ENCODE measurements around the gene QKI. TPM values are rescaled to one million over a fixed set of nuclear protein-coding genes. Genes with fewer than 3 reads are reported as not detected.
A peak's percentile ranks its signal among the peaks of the same experiment; 100 is the strongest.
"Not testable (repeated sequence)": the region's sequence is repeated elsewhere in the genome, so short reads cannot be mapped to it uniquely, and the experiment has no call there.

Gene QKI
- total RNA-seq, 1 donor from 2014 or later: 459 TPM

DNA sequence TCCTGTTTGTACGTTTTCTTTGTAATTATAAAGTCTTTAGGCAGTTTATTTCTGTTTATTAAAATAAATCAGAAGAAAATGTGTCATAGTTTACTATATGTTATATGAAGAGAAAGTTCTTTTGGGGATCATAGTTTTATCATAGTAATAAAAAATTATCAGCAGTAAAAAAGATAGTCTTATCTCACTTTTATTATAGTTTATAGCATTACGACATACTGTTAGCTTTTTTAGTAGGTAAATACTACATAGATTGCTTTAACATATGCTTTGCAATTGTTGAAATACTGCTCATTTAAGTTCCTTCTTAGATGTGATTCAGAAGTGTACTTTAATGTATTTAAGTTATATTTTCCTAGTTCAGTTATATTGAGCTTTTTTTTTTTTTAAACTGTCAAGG, 13.9 kb downstream of the QKI start:
- intact Hi-C loops (cut with DNase I): loop anchor here (5.0 kb wide), 1 partner anchor 149 kb away; no protein-coding TSS in a partner anchor
- DNase-seq (ENCODE audit: missing footprints) (no peak), ATAC-seq (no peak)

GRCh38 chr6:163429858-163430448, 15.4 kb downstream of the QKI start:
- DNase-seq (ENCODE audit: missing footprints): no peak
- intact Hi-C loops (cut with DNase I): loop anchor here (5.0 kb wide), 1 partner anchor 147 kb away; no protein-coding TSS in a partner anchor
- no peak for ATAC-seq

GRCh38 chr6:163432300-163432699, 17.8 kb downstream of the QKI start:
- intact Hi-C loops (cut with DNase I): no loop called here
- DNase-seq (ENCODE audit: missing footprints): no peak
- ATAC-seq: no peak

DNA sequence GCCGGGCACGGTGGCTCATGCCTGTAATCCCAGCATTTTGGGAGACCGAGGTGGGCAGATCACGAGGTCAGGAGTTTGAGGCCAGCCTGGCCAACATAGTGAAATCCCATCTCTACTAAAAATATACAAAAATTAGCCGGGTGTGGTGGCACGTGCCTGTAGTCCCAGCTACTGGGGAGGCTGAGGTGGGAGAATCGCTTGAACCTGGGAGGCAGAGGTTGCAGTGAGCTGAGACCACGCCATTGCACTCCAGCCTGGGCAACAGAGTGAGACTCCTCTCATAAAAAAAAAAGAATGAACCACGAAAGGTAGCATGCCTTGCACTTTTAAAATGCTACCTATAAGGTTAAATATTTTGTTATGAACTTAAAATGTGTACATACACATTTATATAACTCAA, 19.0 kb downstream of the QKI start:
- intact Hi-C loops (cut with DNase I); DNase-seq (ENCODE audit: missing footprints); ATAC-seq: not testable (repeated sequence)

GRCh38 chr6:163435023-163435422, 20.5 kb downstream of the QKI start:
- intact Hi-C loops (cut with DNase I): no loop called here
- DNase-seq (ENCODE audit: missing footprints) (no peak), ATAC-seq (no peak)

DNA sequence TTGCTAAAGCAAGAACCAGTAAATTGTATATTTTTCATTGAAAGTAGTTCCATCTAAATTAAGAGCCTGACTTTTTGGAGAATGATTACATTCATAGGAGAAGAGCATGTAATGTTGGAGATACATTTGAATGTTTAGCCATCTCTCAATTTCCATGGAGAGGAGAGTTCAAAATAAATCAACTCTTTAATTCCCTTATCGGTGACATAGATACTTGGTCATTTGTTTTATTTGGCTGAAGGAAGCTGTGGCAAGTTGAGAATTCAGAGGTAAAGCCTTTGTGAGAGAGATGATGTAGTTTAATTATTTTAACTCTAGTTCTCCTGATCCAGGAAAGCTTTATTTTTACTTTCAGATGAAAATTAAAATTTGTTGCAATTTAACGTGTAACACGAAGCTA, 22.3 kb downstream of the QKI start:
- DNase-seq (ENCODE audit: missing footprints) (no peak), ATAC-seq (no peak)
- intact Hi-C loops (cut with DNase I): no loop called here

GRCh38 chr6:163437466-163437865, 22.9 kb downstream of the QKI start:
- intact Hi-C loops (cut with DNase I): no loop called here
- ATAC-seq (no peak), DNase-seq (ENCODE audit: missing footprints) (no peak)

DNA sequence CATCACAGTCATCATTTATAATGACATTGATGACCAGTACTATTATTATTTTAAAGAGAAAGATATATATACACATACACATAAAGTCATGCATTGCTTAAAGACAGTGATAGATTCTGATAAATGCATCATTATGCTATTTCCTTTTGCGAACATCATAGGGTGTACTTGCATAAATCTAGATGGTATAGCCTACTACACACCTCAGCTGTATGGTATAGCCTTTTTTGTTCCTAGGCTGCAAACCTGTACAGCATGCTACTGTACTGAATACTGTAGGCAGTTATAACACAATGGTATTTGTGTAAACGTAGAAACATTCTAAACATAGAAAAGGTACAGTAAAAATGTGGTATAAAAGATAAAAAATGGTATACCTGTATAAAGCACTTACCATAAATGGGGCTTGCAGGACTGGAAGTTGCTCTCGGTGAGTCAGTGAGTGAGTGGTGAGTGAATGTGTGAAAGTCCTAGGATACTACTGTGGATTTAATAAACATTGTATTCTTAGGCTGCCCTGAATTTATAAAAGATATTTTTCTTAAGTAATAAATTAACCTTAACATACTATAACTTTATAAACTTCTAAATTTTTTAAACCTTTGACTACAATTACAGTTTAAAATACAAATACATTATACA, 23.9 kb downstream of the QKI start:
- ATAC-seq: no peak
- no peak for DNase-seq (ENCODE audit: missing footprints)
- intact Hi-C loops (cut with DNase I): no loop called here

DNA sequence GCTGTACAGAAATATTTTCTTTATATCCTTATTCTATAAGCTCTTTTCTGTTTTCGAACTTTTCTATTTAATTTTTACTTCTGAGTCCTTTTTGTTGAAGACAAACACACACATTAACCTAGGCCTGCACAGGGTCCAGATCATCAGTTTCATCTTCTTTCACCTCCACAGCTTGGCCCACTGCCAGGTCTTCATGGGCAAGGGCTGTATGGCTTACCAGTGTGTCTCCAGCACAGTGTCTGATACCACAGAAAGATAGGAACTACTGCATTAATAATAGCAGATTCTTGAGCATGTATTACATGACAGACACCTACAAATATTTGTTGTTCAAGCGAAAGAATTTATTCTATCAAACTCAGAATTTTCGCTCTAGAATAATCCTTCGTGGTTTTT, 24.4 kb downstream of the QKI start:
- intact Hi-C loops (cut with DNase I): no loop called here
- peak; percentile 81 for DNase-seq (ENCODE audit: missing footprints)
- peak; percentile 51 for ATAC-seq

- DNase-seq (ENCODE audit: missing footprints); ATAC-seq; intact Hi-C loops (cut with DNase I): not testable (repeated sequence)
Measured at GRCh38 chr6:163439390-163439789, 24.9 kb downstream of the QKI start.

GRCh38 chr6:163439997-163440396, 25.5 kb downstream of the QKI start:
- intact Hi-C loops (cut with DNase I): no loop called here
- ATAC-seq (no peak), DNase-seq (ENCODE audit: missing footprints) (no peak)

- ATAC-seq: no peak
- intact Hi-C loops (cut with DNase I): no loop called here
- no peak for DNase-seq (ENCODE audit: missing footprints)
Measured at GRCh38 chr6:163442336-163442735, 27.8 kb downstream of the QKI start.

GRCh38 chr6:163444077-163444476, 29.6 kb downstream of the QKI start:
- intact Hi-C loops (cut with DNase I): no loop called here
- ATAC-seq (no peak), DNase-seq (ENCODE audit: missing footprints) (no peak)

GRCh38 chr6:163446549-163446948, 32.0 kb downstream of the QKI start:
- DNase-seq (ENCODE audit: missing footprints): no peak
- ATAC-seq: no peak
- intact Hi-C loops (cut with DNase I): no loop called here

- intact Hi-C loops (cut with DNase I): no loop called here
- ATAC-seq: no peak
- no peak for DNase-seq (ENCODE audit: missing footprints)
Measured at GRCh38 chr6:163449076-163449475, 34.6 kb downstream of the QKI start.

DNA sequence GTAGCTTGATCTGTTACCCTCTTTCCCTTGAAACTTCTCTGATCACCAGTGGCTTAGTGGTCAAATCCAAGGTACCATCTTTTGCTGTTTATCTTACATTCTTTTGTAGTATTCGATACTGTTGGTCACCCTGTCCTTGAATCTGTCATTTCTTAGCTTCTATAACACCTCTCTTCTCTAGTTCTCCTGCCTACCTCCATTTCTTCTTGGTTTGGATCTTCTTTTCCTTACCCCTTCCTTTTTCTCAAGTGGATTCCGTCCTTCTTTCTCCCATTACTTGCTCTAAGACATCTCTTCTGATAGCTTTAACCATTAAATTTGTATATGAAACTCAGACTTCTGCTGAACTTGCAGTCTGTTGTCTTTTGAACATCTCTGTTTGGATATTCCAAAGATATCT, 39.9 kb downstream of the QKI start:
- intact Hi-C loops (cut with DNase I): no loop called here
- no peak for DNase-seq (ENCODE audit: missing footprints)
- ATAC-seq: no peak

- ATAC-seq (no peak), DNase-seq (ENCODE audit: missing footprints) (no peak)
- intact Hi-C loops (cut with DNase I): no loop called here
Measured at GRCh38 chr6:163455552-163455951, 41.0 kb downstream of the QKI start.

DNA sequence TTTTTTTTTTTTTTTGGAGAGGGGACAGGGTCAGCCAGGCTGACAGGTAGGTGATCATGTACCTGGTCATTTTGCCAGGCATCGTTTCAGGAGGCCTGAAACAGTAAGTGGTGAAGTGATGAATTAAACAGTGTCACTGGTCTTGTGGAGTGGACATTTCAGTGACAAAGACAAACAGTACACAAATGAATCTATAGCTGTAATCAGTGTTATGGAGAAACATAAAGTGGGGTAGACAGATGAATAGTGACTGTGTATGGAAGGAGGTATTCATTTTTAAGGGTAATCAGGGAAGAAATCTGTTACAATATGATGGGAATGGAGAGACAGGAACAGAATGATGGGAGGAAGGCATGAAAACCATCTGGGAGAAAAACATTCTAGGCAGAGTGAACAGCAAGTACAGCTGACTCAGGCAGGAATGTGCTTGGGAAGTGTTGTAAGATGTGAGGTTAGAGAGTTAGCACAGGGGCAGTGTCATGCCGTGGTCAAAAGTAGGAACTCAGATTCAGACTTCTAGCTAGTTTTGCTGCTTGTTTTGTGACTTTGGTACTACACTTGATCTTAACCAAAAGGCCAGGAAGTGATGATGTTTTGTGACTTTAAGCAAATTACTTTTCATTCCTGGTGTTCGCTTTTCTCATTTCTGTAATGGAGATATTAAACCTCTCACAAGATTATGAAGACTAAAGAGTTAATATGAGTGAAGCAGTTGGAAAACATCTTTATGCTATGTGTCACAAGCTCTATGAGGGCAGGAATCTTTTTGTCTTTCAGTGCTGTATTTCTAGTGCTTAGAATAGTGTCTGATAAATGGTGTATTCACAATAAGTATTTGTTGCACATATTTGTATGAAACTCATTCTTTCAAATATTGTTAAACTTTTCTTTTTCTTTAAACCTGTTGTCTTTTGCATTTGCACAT, 43.4 kb downstream of the QKI start:
- intact Hi-C loops (cut with DNase I): no loop called here
- ATAC-seq: peak; percentile 67
- DNase-seq (ENCODE audit: missing footprints): no peak

DNA sequence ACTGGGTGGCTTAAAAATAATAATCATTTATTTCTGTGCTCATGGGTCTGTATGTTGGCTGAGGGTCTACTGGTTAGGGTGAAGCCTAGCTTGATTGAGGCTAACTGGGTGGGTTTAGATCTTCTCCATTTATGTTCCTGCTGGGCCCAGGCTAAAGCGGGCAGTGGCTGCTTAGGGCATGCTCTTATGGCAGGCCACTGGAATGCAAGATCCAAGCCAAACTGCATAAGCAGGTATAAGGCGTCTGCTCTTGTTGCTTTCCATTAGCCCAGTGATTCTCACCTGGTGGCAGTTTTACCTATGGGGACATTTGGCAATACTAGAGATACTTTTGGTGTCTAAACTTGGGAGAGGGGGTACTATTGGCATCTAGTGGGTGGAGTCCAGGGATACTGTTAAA, 44.5 kb downstream of the QKI start:
- DNase-seq (ENCODE audit: missing footprints) (no peak), ATAC-seq (no peak)
- intact Hi-C loops (cut with DNase I): no loop called here

DNA sequence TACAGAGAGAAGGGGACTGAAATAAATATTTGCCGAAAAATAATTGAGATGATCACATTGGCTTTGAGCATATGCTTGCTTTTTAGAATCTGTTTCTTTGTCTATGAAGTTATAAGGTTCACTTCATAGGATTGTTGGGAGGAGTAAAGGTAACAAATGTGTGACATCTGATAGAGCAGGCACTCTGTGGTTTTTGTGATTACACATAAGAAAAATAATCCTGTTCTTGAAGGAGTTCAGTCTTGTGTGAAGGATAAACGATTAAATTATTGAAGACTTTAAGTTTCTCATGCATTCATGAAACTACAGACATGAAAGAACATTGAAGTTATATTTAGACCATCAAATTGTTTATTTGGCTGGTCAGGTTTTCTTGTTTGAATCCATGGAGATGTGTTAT, 45.0 kb downstream of the QKI start:
- intact Hi-C loops (cut with DNase I): no loop called here
- DNase-seq (ENCODE audit: missing footprints) (no peak), ATAC-seq (no peak)
